ENCODE measurements around the gene COQ3.

GRCh38 chr6:99366852-99367251 lies 27.1 kb downstream of the COQ3 start:
- TF ChIP-seq CTCF (conservative IDR thresholded peaks at IDR 0.05; ENCODE audit: low read length): no peak
- TF ChIP-seq EZH2phosphoT487 (IDR thresholded peaks at IDR 0.05; ENCODE audit: borderline replicate concordance, low read depth, low read length): no peak
